SK-N-SH (cell line): ENCODE data around the gene CLEC16A. TPM values are rescaled to one million over a fixed set of nuclear protein-coding genes. Genes with fewer than 3 reads are reported as not detected.

Source experiments
- CTCF ChIA-PET: fragments of 300-600, 350-600 bp; formaldehyde crosslinking; extraction: SDS; loops from one replicate; lab custom pipeline; 2021; lab: Yijun Ruan, JAX
- POLR2A ChIA-PET: fragments of 350-600 bp; sonication (Branson Sonifier 250); formaldehyde crosslinking; extraction: SDS; loops from one replicate; lab custom pipeline; 2020; ENCODE audit warnings: antibody characterized with exemption, inconsistent platforms; lab: Yijun Ruan, JAX
- DNase-seq: peaks from one replicate; pipeline ENCODE4 v3.0.0; 2012
- H2AFZ ChIP-seq: fragments of 200-600 bp; sonication (generic); 2 replicates; pipeline ENCODE4 v1.8.1; 2016; ENCODE audit warnings: antibody characterized with exemption, mild to moderate bottlenecking, low read depth
- H3F3A ChIP-seq: fragments of 200-600 bp; sonication (generic); replicated peaks from 2 replicates; pipeline ENCODE3; 2016; ENCODE audit warnings: antibody characterized with exemption, mild to moderate bottlenecking; ENCODE audit not compliant: insufficient read depth
- H3K27ac ChIP-seq, 2 experiments: fragments of 200-500 bp in 1 of 2; fragments of 200-600 bp in 1 of 2; sonication (Bioruptor generic) in 1 of 2; sonication (generic), shearing (Covaris generic) in 1 of 2; 2 replicates each; pipeline versions ENCODE4 v1.5.1 to v1.6.1; 2014 to 2016; ENCODE audit warnings: low read depth in 2 of 2, inconsistent platforms in 1 of 2, low read length in 1 of 2, mild to moderate bottlenecking in 1 of 2, mixed read lengths in 1 of 2
- H3K27me3 ChIP-seq: fragments of 200-600 bp; sonication (generic), shearing (Covaris generic); 2 replicates; pipeline ENCODE4 v1.6.1; 2016; ENCODE audit warnings: mixed run types; ENCODE audit not compliant: insufficient read depth
- H3K36me3 ChIP-seq, 2 experiments: fragments of 200-500 bp in 1 of 2; fragments of 200-600 bp in 1 of 2; sonication (Bioruptor generic) in 1 of 2; sonication (generic) in 1 of 2; replicated peaks in 1 of 2; 2 replicates each; pipeline versions ENCODE3 to v1.5.1; 2014 to 2016; ENCODE audit warnings: low read length in 1 of 2, mild to moderate bottlenecking in 1 of 2; ENCODE audit not compliant: insufficient read depth in 2 of 2, control insufficient read depth in 1 of 2
- H3K4me1 ChIP-seq, 2 experiments: fragments of 200-500 bp in 1 of 2; fragments of 200-600 bp in 1 of 2; sonication (Bioruptor generic) in 1 of 2; sonication (generic), shearing (Covaris generic) in 1 of 2; 2 replicates each; pipeline versions ENCODE4 v1.5.1 to v1.6.1; 2014 to 2016; ENCODE audit warnings: low read depth in 1 of 2, low read length in 1 of 2, mixed run types in 1 of 2; ENCODE audit not compliant: insufficient read depth in 2 of 2, control insufficient read depth in 1 of 2
- H3K4me2 ChIP-seq: fragments of 200-600 bp; sonication (generic), shearing (Covaris generic); 2 replicates; pipeline ENCODE4 v1.6.1; 2017; ENCODE audit warnings: mixed run types
- H3K4me3 ChIP-seq, 2 experiments: fragments of 200-500 bp in 1 of 2; fragments of 200-600 bp in 1 of 2; sonication (Bioruptor generic) in 1 of 2; sonication (generic), shearing (Covaris generic) in 1 of 2; 2 replicates each; pipeline versions ENCODE4 v1.5.1 to v1.8.1; 2014 to 2016; ENCODE audit warnings: low read depth in 2 of 2, inconsistent platforms in 1 of 2, low read length in 1 of 2, mild to moderate bottlenecking in 1 of 2, mixed read lengths in 1 of 2, moderate library complexity in 1 of 2
- H3K79me2 ChIP-seq: fragments of 200-600 bp; sonication (generic); 2 replicates; pipeline ENCODE4 v1.8.1; 2017; ENCODE audit warnings: mild to moderate bottlenecking; ENCODE audit not compliant: insufficient read depth
- H3K9ac ChIP-seq: fragments of 200-600 bp; sonication (generic); 2 replicates; pipeline ENCODE4 v1.6.1; 2017; ENCODE audit warnings: mixed run types
- H3K9me2 ChIP-seq: fragments of 200-600 bp; sonication (generic); 2 replicates; pipeline ENCODE4 v1.6.1; 2017; ENCODE audit warnings: mixed run types
- H3K9me3 ChIP-seq: fragments of 200-600 bp; sonication (generic); 2 replicates; pipeline ENCODE4 v1.6.1; 2017; ENCODE audit warnings: mixed run types, mild to moderate bottlenecking, moderate library complexity
- H4K20me1 ChIP-seq: fragments of 200-600 bp; sonication (generic); 2 replicates; pipeline ENCODE4 v1.6.1; 2017; ENCODE audit warnings: mild to moderate bottlenecking, mixed run types; ENCODE audit not compliant: insufficient read depth
- CHD2 ChIP-seq: fragments of 150-350 bp; IDR thresholded peaks from 2 replicates; pipeline ENCODE4 v1.6.1; 2018; ENCODE audit warnings: low read length; ENCODE audit not compliant: partially characterized antibody
- EZH2phosphoT487 ChIP-seq: fragments of 200-600 bp; sonication (generic); IDR thresholded peaks from 2 replicates; pipeline ENCODE4 v1.6.1; 2017; ENCODE audit warnings: low read depth, mixed run types, mild to moderate bottlenecking, antibody characterized with exemption, moderate library complexity, borderline replicate concordance
- GATA2 ChIP-seq: sonication (generic); formaldehyde crosslinking; IDR thresholded peaks from 2 replicates; pipeline ENCODE4 v1.5.0; 2020; ENCODE audit warnings: mild to moderate bottlenecking, missing genetic modification reagents
- JUND ChIP-seq: IDR thresholded peaks from 2 replicates; pipeline ENCODE4 v1.4.0; 2012
- MXI1 ChIP-seq: IDR thresholded peaks from 2 replicates; pipeline ENCODE4 v1.6.1; 2012; ENCODE audit warnings: mild to moderate bottlenecking, low read depth, low read length, improper control_type of control experiment
- NFIC ChIP-seq: IDR thresholded peaks from 2 replicates; pipeline ENCODE4 v1.4.0; 2012; ENCODE audit warnings: borderline replicate concordance
- PBX3 ChIP-seq: IDR thresholded peaks from 2 replicates; pipeline ENCODE4; 2012
- RAD21 ChIP-seq: IDR thresholded peaks from 2 replicates; pipeline ENCODE4 v1.6.1; 2012; ENCODE audit warnings: mild to moderate bottlenecking, low read length
- RCOR1 ChIP-seq: fragments of 150-350 bp; IDR thresholded peaks from 2 replicates; pipeline ENCODE4 v1.6.1; 2017; ENCODE audit warnings: antibody characterized with exemption, low read length
- SIN3A ChIP-seq: IDR thresholded peaks from 2 replicates; pipeline ENCODE4 v1.6.1; 2012; ENCODE audit warnings: low read depth, mild to moderate bottlenecking, low read length, moderate library complexity, borderline replicate concordance
- TCF12 ChIP-seq: IDR thresholded peaks from 2 replicates; pipeline ENCODE4 v1.4.0; 2012
- TEAD4 ChIP-seq: IDR thresholded peaks from 2 replicates; pipeline ENCODE4 v1.4.0; 2012; ENCODE audit warnings: mild to moderate bottlenecking, borderline replicate concordance; ENCODE audit not compliant: insufficient read depth
- USF2 ChIP-seq: fragments of 150-350 bp; IDR thresholded peaks from 2 replicates; pipeline ENCODE4 v1.6.1; 2017; ENCODE audit warnings: antibody characterized with exemption, low read length, low read depth, borderline replicate concordance
- YY1 ChIP-seq: IDR thresholded peaks from 2 replicates; pipeline ENCODE4 v1.4.0; 2012; ENCODE audit warnings: low read depth, mild to moderate bottlenecking
- ZBTB33 ChIP-seq: IDR thresholded peaks from 2 replicates; pipeline ENCODE4 v1.4.0; 2012; ENCODE audit warnings: low read depth, borderline replicate concordance
- whole genome bisulfite sequencing: methylation state at CpG from one replicate; pipeline ENCODE4 v1.1.6; 2017; ENCODE audit warnings: low lambda C conversion rate; 5-methylcytosine and 5-hydroxymethylcytosine counted together
- polyA plus RNA-seq, 3 experiments: library from polyadenylated mRNA; depleted of rRNA; stranded (reverse); fragments of >200 nt; gene quantifications; 2 replicates each; pipeline ENCODE4 v1.2.3, GENCODE V29; 2012
- TF ChIP-seq, protein P1 (sequence below): IDR thresholded peaks from 2 replicates; pipeline ENCODE4 v1.4.0; 2012; ENCODE audit warnings: low read depth
- TF ChIP-seq, protein P2 (sequence below): fragments of 150-350 bp; IDR thresholded peaks from 2 replicates; pipeline ENCODE4 v1.6.1; 2016; ENCODE audit warnings: mild to moderate bottlenecking, low read depth, low read length

The CLEC16A gene
- polyA plus RNA-seq, 1 of the 3 experiments (the other 2 are of a cell fraction), result 13.7 TPM

DNA sequence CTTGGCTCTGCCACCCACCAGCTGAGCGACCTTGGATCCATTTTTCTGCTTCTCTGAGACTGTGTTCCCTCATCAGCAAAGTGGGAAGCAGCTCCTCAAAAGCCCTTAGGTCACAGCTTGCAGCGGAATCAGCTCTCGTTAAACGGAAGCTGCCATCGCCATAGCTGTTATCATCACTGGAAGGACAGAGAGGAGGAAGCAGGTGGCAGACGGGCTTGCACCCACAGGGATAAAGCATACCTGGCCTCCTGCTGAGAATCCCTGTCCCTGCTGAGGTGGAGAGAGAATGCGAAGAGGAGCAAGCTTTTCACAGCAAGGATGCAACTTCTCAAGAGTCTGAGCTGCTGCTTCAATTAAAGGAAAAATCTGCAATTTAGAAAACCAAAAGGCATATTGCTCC, 106.6 kb downstream of the CLEC16A start:
- H3K4me2 ChIP-seq, result no peak overlapping the region
- TF ChIP-seq NFIC (no peak), CHD2 (no peak), RCOR1 (no peak), JUND (no peak), EZH2phosphoT487 (no peak), ZBTB33 (no peak), TEAD4 (no peak), RAD21 (no peak), TCF12 (no peak), MXI1 (no peak), USF2 (no peak), SIN3A (no peak), PBX3 (no peak), GATA2 (no peak), YY1 (no peak)
- TF ChIP-seq, protein P1, sequence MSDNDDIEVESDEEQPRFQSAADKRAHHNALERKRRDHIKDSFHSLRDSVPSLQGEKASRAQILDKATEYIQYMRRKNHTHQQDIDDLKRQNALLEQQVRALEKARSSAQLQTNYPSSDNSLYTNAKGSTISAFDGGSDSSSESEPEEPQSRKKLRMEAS, result no peak
- TF ChIP-seq, protein P2, sequence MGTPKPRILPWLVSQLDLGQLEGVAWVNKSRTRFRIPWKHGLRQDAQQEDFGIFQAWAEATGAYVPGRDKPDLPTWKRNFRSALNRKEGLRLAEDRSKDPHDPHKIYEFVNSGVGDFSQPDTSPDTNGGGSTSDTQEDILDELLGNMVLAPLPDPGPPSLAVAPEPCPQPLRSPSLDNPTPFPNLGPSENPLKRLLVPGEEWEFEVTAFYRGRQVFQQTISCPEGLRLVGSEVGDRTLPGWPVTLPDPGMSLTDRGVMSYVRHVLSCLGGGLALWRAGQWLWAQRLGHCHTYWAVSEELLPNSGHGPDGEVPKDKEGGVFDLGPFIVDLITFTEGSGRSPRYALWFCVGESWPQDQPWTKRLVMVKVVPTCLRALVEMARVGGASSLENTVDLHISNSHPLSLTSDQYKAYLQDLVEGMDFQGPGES, result no peak
- TF ChIP-seq, all 33 proteins: peak for 0
- Histone ChIP-seq H3F3A (peaks cover 7% of the 10 kb centered on the region), H3K36me3 (peaks cover 9 to 16% of the 10 kb centered on the region in 2 experiments), H3K9me2 (no peaks in the 10 kb centered on the region), H3K4me3 (no peak overlapping the region), H3K79me2 (no peaks in the 10 kb centered on the region), H3K4me1 (peaks cover 21 to 25% of the 10 kb centered on the region in 2 experiments), H4K20me1 (no peaks in the 10 kb centered on the region), H3K9ac (no peak overlapping the region), H2AFZ (no peak overlapping the region), H3K9me3 (no peaks in the 10 kb centered on the region), H3K27ac (no peak overlapping the region), H3K27me3 (no peaks in the 10 kb centered on the region)
- ChIA-PET CTCF (interaction anchor here (0.8 to 1.6 kb wide), 2 partner anchors 80 to 204 kb away, joined by 3 to 4 read pairs; no protein-coding TSS in a partner anchor), POLR2A (no interaction called here)
- WGBS, result 91% methylated on average over 6 of the region's 7 CpGs
- no peak for DNase-seq
